Adrenal gland (tissue), 5 donors: Measurements from ENCODE around the gene TANK.

Experiments used
- POLR2A ChIP-seq, 2 donors: fragments of 450-650 bp; IDR thresholded peaks; one replicate each; pipeline ENCODE4 v1.6.1; 2017; ENCODE audit warnings: antibody characterized with exemption in 2 of 2, mild to moderate bottlenecking in 2 of 2, moderate library complexity in 1 of 2
- TF ChIP-seq, protein P1 (sequence below), 6 experiments: fragments of 450-650 bp in 4 of 6; fragments of 200-600 bp in 2 of 6; sonication (generic) in 1 of 6; IDR thresholded peaks; 1 replicate in 5 of 6; 2 replicates in 1 of 6; pipeline versions ENCODE4 v1.5.1 to v1.8.0; 2016 to 2021; ENCODE audit warnings: antibody characterized with exemption in 6 of 6, mild to moderate bottlenecking in 2 of 6, moderate library complexity in 1 of 6
- donor health status: DM: no; HTN: no; CAD: no.

DNA sequence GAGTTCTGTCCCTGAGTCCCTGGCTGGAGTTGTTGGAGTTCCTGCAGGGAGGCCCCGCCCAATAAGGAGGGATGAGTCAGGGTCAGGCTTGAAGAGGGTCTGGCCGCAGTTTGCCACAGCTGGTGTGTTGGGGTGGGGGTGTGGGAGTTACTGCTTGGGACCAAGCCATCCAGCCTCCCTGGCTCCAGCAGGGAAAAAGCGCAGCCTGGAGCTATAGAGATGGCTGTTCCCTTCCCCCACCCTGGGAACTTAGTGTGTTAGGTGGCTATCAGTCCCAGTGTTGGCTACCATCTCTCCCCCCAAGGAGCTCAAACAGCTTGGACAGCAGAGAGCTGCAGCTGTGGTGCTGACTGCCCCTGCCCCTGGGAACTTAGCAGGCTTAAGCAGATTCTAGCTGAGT is 13.2 kb upstream of the TANK start:
- TF ChIP-seq, protein P1, sequence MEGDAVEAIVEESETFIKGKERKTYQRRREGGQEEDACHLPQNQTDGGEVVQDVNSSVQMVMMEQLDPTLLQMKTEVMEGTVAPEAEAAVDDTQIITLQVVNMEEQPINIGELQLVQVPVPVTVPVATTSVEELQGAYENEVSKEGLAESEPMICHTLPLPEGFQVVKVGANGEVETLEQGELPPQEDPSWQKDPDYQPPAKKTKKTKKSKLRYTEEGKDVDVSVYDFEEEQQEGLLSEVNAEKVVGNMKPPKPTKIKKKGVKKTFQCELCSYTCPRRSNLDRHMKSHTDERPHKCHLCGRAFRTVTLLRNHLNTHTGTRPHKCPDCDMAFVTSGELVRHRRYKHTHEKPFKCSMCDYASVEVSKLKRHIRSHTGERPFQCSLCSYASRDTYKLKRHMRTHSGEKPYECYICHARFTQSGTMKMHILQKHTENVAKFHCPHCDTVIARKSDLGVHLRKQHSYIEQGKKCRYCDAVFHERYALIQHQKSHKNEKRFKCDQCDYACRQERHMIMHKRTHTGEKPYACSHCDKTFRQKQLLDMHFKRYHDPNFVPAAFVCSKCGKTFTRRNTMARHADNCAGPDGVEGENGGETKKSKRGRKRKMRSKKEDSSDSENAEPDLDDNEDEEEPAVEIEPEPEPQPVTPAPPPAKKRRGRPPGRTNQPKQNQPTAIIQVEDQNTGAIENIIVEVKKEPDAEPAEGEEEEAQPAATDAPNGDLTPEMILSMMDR (IDR thresholded peaks at IDR 0.05): no peak
- TF ChIP-seq POLR2A (IDR thresholded peaks at IDR 0.05): no peak
